Sciatic nerve (tissue), 2 donors: ENCODE data around the gene MMP24. TPM values are rescaled to one million over a fixed set of nuclear protein-coding genes. Genes with fewer than 3 reads are reported as not detected.
A peak's percentile ranks its signal among the peaks of the same experiment; 100 is the strongest.
"Not testable (repeated sequence)": the region's sequence is repeated elsewhere in the genome, so short reads cannot be mapped to it uniquely, and the experiment has no call there.

Experiments used
- ATAC-seq: fragments of 200-7000 bp; cut with Tn5 transposase; one replicate; pipeline ENCODE4 v1.9.1; 2020; ENCODE audit warnings: mild to moderate bottlenecking, moderate library complexity
- DNase-seq: peaks from one replicate; pipeline ENCODE4 v3.0.0-alpha.2; 2020; ENCODE audit warnings: low spot score
- intact Hi-C: fragments of 100-400 bp; cut with DNase I; formaldehyde crosslinking; loops from one replicate; pipeline ENCODE4 v1.14.2; 2022
- total RNA-seq: library from RNA; stranded (reverse); fragmentation: NEBNext Ultra II Directional; extraction: Animal tissue kit (Norgen Biotek cat#: 25700); gene quantifications from one replicate; pipeline ENCODE4 v1.2.1, GENCODE V29; 2021
- donor health status: DM: no; HTN: no; CAD: no.
- donor health status: DM: no; HTN: no; CAD: no.

The MMP24 gene
- total RNA-seq, 1 donor from 2014 or later = 0.49 TPM

DNA sequence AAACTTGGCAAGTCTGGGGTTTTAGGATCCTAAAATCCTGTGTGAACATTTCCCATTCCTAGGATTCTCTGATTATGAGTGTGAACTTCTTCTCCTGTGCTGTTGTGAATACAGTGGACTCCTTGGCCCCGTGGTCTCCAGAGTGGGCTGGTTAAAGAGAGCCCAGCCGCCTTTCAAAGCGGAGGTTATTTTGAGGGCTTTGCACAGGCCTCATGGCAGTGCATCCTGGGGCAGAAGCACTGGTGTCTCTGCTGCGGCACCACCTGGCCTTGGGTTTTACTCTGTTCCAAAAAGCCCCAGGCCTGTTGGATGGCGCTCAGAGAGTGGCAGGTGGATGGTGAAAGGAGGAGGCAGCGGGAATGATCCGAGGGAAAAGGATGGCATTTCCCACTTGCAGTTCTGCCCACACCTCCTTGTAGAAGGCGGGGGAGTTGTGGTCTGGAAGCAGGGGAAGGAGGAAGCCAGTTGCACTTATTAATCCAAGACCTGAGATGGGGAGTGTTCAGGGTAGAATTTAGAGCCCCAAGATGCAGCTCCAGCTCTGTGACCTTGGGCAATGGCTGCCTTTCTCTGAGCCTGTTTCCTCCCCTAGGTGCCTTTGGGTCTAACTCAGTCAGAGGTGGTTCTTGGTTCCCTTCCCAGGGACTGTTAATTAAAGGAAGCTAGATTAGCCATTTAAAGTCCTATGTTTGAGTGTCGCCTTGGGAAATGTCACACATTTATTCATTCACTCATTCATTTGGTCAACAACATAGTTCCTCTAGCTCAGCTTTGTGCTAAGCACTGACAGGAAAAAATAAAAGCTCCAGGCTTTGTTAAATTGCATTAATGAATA is 22.4 kb downstream of the MMP24 start:
- intact Hi-C loops = no loop called here
- DNase-seq (no peak), ATAC-seq (no peak)

DNA sequence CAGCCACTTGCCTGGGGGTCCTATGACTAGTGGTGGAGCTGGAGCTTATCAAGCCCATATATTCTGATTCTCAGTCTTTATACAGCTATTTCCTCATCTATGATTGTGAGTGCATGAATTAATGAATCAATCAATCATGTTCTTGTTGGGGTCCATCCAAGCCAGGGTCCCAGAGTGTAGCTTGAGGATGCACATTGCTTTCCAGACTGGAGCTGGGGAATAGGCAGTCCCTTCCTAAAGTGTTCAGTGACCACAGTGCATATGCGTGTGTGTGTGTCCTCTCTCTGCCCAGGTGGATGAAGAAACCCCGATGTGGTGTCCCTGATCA is 25.1 kb downstream of the MMP24 start:
- intact Hi-C loops = no loop called here
- no peak for DNase-seq
- no peak for ATAC-seq

GRCh38 chr20:35252037-35252461 is 25.6 kb downstream of the MMP24 start:
- intact Hi-C loops = no loop called here
- DNase-seq = no peak
- no peak for ATAC-seq

DNA sequence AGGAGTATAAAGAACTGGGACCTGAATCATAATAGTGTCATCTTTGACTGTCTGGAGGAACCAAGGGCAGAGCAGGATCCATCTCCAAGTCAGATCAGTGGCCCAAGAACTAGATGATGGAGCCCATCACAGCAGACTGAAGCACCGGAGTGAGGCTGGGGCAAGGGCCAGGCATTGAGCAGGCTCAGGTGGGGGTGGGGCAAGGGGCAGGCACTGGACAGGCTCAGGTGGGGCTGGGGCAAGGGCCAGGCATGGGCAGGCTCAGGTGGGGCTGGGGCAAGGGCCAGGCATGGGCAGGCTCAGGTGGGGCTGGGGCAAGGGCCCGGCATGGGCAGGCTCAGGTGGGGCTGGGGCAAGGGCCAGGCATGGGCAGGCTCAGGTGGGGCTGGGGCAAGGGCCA is 26.1 kb downstream of the MMP24 start:
- ATAC-seq, intact Hi-C loops: not testable (repeated sequence)
- peak; percentile 23 for DNase-seq

- DNase-seq = no peak
- intact Hi-C loops = no loop called here
- ATAC-seq = no peak
Observed at GRCh38 chr20:35253010-35253409, 26.5 kb downstream of the MMP24 start.

GRCh38 chr20:35254448-35254999 is 28.0 kb downstream of the MMP24 start:
- intact Hi-C loops = no loop called here
- ATAC-seq = peak; percentile 69
- DNase-seq = no peak

- DNase-seq = no peak
- ATAC-seq = peak; percentile 64
- intact Hi-C loops = no loop called here
Observed at GRCh38 chr20:35257175-35257909, 30.9 kb downstream of the MMP24 start.

DNA sequence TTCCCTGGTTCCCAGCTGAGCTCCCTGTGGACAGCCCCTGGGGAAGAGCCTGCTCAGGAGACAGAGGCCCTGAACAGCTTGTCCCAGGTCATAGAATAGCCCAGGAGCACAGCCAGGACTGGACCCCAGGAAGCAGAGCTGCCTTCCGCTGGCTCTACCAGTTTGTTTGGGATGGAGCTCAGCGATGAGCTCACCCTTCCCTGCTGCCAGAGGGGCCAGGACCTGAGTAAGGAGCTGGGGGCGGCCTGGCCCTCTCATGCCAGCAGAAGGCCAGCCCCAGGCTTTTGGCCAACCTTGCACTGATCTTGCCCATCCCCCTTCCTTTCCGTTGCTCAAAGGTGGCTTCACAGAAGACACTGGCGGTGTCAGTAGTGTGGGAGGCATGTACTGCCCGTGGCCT is 33.9 kb downstream of the MMP24 start:
- DNase-seq (no peak), ATAC-seq (no peak)
- intact Hi-C loops = no loop called here

DNA sequence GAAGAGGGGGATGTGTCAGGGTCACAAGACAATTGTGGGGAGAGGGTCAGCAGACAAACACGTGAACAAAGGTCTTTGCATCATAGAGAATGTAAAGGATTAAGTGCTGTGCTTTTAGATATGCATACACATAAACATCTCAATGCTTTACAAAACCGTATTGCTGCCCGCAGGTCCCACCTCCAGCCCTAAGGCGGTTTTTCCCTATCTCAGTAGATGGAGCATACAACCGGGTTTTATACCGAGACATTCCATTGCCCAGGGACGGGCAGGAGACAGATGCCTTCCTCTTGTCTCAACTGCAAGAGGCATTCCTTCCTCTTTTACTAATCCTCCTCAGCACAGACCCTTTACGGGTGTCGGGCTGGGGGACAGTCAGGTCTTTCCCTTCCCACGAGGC is 35.8 kb downstream of the MMP24 start:
- DNase-seq, intact Hi-C loops, ATAC-seq: not testable (repeated sequence)

DNA sequence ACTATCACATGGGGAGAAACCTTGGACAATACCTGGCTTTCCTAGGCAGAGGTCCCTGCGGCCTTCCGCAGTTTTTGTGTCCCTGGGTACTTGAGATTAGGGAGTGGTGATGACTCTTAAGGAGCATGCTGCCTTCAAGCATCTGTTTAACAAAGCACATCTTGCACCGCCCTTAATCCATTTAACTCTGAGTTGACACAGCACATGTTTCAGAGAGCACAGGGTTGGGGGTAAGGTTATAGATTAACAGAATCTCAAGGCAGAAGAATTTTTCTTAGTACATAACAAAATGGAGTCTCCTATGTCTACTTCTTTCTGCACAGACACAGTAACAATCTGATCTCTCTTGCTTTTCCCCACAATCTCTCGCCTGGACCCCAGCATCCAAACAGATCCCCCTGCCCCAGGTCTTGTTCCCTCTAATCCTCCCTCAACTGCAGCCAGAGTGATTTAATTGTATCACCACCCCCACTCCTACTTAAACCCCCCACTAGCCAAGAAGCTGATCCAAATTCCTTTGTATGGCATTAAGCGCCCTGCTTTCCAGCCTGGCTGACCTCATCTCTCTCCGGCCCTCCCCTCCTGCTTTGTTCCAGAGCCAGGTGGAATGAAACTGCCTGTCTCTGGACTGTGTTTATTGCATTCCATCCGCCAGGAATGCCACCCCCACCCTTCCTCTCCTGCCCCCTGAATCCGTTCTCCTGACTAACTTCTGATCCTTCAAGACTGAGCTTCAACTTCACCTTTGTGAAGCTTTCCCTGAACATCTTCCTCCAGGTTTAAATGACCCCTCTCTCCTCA is 36.4 kb downstream of the MMP24 start:
- intact Hi-C loops, DNase-seq: not testable (repeated sequence)
- peak; percentile 61 for ATAC-seq

DNA sequence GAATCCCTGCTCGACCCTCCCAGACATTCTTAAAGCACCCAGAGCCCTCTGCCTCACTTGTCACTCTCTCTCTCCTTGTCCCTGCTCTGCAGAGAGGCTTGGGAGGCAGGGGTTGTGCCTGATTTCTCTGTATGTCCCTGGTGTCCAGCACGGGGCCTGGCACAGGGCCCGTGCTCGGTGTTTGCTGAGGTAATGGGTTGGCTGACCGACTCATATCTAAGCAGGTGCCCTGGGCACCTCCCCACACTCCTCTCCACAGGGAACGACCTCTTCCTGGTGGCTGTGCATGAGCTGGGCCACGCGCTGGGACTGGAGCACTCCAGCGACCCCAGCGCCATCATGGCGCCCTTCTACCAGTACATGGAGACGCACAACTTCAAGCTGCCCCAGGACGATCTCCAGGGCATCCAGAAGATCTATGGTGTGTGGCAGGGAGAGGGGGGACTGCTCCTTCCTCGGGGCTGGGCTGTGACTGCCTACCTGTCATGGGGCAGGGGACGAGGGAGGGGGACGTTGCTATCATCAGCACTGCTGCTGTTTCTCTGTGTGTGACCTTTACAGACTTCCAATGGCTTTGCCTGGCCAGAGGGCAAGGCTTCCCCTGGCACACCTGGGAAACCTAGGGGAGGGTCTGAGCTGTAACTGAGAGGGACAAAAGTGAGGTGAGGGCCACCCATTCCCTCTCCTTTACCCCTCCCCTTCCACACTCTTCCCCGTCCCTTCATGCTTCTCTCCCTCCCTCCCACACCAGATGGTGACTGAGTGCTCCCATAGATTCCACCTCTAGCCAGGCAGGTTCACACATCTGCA is 37.2 kb downstream of the MMP24 start:
- no peak for DNase-seq
- intact Hi-C loops = no loop called here
- no peak for ATAC-seq

DNA sequence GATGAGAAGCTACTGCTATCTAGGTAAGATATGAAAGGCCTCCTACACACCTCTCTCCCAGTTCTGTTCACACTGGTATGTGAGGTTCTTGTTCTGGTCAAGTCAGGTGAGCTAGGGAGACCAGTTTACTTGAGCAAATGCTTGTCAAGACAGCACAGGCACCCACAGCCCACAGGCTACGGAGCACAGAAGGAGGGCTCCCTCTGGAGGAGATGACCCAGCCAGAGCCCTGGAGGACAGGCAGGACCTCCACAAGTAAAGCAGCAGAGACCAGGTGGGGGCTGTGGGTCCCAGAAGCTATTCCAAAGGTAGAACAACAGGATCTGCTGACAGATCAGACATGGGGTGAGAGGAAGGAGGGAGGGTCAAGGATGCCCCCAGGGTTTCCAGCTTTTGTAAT is 38.3 kb downstream of the MMP24 start:
- no peak for ATAC-seq
- intact Hi-C loops = no loop called here
- no peak for DNase-seq

DNA sequence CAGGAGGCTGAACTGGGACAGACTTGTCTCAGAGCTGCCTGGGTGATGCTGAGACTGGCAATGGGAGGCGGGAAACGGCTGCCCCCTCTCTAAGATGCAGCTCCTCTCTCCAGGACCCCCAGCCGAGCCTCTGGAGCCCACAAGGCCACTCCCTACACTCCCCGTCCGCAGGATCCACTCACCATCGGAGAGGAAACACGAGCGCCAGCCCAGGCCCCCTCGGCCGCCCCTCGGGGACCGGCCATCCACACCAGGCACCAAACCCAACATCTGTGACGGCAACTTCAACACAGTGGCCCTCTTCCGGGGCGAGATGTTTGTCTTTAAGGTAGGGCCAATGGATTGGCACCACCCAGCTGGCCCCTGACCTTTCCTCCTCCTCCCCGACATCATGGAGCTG is 40.6 kb downstream of the MMP24 start:
- ATAC-seq = no peak
- DNase-seq = no peak
- intact Hi-C loops = no loop called here

DNA sequence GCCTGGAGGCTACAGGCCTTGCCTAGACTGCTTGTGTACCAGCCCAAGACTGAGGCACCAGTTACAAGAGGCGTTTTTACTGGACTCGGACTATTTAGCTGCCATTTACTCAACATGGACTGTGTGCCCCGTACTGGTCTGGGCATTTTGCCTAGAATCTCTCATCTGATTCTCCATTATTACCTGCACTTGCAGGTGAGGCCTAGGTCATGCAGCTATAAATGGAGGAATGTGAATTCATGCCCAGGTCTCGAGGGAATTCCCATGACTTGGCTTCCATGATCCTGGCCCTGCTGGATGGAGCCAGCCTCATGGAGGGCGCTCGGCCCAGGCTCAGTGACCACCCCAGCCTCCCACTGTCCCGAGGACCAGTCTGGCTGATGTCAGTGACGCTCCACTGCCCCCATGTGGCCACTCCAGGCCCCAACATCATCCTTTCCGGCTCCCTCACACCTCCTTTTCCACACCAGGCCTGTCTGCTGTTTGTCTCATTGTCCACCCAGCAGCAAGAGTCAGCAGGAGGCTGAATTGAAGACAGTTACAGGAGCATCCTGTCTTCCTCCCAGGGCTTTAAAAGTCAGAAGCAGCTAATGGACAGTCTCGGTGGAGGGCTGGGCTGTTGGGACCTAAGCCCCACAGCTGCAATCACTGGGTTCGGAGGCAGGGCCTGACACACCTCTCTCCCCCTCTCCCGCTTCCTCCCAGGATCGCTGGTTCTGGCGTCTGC is 42.7 kb downstream of the MMP24 start:
- intact Hi-C loops = no loop called here
- DNase-seq (peak; percentile 75), ATAC-seq (peak; percentile 59)

GRCh38 chr20:35270021-35270902 is 43.8 kb downstream of the MMP24 start:
- ATAC-seq (no peak), DNase-seq (no peak)
- intact Hi-C loops = no loop called here

DNA sequence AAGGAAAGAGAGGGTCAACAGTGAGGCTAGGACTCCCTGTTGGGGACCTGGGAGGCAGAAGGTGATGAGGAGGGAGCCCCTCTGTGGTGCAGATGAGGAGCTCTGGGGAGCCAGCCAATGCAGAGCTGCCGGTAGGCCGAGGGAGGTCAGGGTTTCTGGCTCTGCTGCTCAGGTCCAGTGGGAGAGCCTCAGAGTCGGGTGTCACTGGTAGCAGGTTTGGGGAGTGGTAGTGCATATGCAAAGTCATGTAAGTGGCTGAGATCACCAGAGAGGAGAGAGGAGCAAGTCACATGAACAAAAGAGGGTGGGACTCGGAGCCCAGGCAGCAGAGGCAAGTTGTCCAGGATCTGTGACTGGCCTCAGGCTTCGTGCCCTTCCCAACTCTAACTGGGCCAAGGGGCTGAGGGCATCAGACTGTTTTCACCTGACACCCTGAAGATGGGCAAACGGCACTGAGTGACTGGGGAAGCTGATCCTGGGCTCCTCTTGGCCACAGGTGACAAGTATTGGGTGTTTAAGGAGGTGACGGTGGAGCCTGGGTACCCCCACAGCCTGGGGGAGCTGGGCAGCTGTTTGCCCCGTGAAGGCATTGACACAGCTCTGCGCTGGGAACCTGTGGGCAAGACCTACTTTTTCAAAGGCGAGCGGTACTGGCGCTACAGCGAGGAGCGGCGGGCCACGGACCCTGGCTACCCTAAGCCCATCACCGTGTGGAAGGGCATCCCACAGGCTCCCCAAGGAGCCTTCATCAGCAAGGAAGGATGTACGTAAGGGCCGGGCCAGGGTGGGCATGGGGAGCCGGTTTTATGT is 44.8 kb downstream of the MMP24 start:
- no peak for DNase-seq
- ATAC-seq = no peak
- intact Hi-C loops = no loop called here
